GM18502 (cell line): ENCODE measurements around the gene DSG4.

Experiments used
- ATAC-seq: cut with Tn5 transposase; IDR thresholded peaks from one replicate; pipeline ENCODE4 v1.9.1; 2021; ENCODE audit warnings: mild to moderate bottlenecking; ENCODE audit not compliant: unreplicated experiment, poor library complexity

Gene DSG4

DNA sequence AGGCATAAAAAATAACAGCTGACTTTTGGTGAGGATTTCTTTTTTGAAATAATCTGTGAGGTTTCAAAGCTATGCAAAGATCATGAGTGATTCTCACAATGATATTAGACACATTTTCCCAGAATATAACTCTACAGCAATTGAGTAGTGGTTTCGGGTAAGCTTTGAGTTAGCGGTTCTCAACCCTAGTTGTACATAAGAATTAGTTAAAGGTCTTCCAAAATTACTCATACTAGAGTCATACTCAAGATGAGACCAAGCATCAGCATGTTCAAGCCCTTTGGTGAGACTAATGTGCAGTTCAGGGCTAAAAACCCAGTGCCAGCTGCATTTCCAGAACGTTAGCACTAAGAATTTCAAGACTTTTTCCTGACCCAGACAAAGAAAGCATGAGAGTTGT is 31.1 kb downstream of the DSG4 start:
- no peak for ATAC-seq

DNA sequence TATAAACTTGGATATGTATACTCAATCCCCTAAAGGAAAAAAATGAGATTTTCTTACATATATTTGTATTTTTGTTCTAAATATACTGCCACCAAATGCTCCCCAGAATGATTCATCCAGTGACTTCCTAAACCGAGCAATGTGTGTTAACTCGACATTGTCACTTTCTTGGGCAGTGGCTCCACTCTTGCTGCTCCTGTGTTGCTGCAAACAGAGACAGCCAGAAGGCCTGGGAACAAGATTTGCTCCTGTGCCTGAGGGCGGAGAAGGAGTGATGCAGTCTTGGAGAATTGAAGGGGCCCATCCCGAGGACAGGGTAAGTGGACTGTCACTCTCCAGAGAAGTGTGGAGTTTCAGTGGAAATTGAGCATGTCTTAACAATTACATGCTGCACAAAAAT is 32.7 kb downstream of the DSG4 start:
- no peak for ATAC-seq

DNA sequence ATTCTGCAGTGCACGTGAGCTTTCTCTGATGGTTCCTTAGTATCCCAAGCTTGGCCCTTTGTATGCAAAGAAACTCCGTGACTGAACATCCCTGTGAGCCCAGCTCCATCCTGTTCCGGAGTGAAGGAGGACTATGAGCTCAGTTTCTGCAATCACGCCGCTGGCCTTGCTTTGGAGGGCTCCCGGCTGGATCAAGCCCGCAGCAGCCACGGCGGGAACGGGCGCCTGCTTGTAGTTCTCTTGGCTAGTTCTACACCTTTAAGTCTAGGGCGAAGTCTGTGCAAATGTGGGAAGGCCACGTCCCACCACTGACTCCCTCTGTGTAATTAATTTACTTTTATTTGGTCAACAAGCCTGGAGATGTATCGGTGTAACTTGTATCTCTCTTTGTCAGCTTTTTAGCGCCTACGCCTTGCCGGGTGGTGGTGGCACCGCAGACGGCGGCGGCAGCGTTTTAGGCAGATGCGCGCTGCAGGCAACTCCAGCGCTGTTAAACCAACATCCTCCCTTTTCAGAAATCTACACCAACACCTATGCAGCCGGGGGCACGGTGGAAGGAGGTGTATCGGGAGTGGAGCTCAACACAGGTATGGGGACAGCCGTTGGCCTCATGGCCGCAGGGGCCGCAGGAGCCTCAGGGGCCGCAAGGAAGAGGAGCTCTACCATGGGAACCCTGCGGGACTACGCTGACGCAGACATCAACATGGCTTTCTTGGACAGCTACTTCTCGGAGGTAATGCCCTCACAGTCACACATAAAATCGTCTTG is 34.3 kb downstream of the DSG4 start:
- ATAC-seq: no peak

DNA sequence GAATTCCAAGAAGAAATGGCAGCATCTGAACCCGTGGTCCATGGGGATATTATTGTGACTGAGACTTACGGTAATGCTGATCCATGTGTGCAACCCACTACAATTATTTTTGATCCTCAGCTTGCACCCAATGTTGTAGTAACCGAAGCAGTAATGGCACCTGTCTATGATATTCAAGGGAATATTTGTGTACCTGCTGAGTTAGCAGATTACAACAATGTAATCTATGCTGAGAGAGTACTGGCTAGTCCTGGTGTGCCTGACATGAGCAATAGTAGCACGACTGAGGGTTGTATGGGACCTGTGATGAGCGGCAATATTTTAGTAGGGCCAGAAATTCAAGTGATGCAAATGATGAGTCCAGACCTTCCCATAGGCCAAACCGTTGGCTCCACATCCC is 36.6 kb downstream of the DSG4 start:
- no peak for ATAC-seq

DNA sequence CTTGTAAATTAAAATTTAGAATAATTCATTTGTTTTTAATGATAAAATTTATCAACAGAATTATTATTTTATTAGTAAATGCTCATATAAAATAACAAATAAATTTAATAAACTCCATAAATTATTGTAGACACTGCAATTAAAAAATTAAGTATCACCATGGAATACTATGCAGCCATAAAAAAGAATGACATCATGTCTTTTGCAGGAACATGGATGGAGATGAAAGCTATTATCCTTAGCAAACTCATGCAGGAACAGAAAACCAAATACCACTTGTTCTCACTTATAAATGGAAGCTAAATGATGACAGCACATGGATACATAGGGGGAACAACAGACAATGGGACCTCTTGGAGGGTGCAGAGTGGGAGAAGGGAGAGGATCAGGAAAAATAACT is 41.3 kb downstream of the DSG4 start:
- no peak for ATAC-seq

DNA sequence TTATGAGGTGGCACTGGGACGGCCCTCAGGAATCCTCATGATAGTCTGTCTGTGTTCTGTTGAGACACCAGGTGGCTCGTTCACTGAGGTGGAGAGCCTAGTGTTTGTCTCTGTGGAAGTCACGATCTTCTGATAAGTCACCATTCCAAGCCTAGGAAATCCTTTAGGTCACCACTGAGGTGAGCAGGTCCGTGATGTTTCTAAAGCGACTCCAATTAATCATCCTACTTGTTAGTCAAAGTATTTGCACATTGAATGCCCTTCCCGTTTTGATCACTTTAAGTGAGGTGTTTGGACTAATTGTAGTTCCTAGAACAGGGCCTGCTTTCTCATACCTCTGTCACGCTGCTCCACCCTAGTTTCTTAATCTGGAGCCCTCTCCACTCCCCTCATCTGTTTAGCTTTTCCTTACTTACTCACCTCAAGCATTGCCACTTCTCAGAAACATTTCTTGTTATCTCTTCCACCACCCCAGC is 42.9 kb downstream of the DSG4 start:
- ATAC-seq: no peak

DNA sequence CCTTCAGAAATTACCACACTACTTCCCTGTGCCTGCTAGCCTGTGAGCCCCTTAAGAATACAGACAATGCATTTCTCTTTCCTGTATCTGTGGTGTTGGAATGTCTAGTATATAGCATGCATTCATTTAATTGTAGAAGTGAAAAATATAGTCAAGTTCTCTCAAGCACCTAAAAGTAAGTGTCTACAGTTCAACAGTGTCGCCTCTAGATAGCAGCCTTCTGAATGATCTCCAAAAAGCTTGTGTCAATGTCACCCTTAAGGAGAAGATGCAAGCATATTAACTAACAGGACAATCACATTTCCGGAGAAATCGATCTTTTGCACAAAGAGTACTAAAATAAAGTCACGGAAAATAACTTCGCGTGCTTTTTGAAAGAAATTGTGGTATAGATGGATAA is 43.5 kb downstream of the DSG4 start:
- ATAC-seq: no peak

DNA sequence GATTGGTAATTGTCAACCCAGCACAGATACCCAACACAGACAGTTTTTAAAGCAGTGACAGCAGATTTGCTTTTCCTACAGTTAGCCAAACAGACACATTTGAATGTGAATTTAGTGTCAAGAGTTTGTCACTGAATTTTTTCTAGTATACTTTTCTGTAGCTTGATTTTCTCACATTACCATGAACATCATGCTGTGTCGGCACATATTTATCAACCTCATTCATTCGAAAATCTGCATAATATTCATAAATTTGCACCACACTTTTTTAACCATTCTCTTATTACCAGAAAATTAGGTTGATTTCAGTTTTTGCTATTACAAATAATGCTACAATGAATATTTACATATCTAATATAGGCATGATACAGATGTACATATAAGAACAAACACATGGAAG is 43.9 kb downstream of the DSG4 start:
- ATAC-seq: no peak

DNA sequence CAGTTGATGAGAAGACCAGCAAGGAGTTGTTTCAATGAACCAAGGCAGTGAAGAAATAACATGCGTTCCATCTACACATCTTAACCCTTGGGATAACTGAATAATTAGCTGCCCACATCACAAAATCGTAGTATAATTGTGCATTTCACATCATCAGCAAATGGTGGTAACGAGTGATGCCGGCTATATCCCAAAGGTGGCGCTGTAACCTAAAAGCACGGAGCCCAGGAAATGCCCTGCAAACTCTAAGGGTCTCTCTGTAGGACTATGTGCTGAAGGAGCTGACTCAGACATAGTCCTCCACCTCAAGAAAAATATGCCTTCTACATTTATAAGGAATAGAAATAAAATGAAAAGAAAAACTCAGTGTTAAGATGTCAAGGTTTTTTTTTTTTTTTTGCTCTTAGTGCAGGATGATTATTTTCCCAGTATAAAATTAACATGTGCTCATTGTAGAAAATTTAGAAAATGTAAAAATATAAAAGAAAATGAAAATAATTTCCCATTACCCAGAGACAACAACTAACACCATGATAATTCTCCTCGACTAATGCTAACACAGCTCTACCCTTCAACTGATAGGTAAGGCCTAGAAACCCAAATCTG is 47.9 kb downstream of the DSG4 start:
- ATAC-seq: peak; percentile 79

DNA sequence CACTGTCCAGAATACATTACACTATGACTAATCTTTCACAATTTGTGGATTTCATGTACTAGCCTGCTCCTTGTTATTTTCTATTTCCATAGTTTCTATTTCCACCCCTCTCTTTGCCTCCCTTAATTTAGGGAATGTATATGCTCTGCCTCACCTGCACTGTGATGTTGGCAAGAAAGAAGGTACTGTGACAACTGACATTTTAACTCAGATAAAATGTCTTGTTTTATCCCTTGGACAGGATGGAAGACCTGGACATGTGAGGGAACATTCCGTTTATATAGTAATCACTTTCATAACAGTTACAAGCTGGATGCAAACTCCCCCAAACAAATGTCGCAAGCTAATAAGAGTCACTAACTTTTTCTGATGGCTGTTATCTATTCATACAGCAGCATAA is 49.4 kb downstream of the DSG4 start:
- no peak for ATAC-seq

DNA sequence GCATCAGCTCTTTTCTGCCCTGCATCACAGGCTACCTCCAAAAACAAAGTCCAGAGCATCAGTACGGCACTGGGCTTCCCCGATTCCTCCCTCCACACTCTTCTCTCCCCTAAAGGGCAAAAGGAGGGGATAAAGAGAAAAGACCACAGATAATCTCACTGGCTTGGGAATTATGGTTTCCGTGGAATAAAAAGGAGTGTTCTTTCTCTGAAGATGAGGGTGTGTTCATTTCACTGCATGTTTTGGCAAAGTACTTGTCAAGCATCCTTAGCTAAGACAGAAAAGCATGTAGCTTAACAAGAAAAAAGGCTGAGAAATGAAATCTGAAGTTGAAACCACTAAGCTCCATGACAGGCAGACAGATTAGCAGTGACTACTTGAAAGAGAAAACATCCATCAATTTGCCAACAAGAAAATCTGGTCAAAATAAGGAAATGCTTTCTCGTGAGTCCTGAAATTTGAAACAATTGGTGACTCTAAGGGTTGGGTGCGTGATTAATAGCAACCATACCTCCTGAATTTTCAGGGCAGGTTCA is 50.4 kb downstream of the DSG4 start:
- ATAC-seq: no peak

DNA sequence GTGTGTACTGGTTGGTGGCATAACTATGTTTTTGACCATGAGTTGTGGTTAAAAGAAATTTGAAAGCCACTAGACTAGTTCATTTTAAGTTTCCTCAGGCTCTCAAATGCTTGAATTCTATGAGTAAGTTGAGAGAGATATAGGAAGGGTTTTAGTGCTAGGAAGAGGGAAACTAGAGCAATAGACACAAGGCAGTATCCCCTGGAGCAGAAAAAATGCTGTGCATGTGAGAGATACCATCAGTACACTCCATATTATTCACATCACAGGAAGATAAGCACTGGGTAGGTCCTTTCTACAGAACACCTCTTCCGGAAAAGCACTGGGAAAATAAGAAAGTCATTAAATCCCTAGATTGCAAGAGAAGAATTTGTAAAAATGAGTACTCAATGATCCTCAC is 51.6 kb downstream of the DSG4 start:
- ATAC-seq: no peak

DNA sequence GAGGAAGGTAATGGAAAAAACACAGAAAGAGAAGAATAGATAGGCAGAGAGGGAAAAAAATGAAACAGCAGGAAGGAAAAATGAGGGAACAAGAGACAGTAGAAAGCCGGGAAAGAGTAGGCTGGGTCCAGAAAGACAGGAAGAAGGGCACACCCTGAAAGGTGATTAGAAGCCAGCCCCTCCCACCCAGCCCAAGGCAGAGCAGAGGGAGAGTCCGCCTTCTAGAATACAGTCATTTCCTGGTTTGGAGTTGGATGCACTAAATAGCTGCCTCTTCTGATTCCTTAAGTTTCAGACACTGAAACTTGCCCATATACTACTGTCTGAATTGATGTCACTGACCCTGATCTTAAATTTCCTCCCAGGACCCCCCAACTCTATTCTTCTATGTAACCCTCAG is 53.0 kb downstream of the DSG4 start:
- no peak for ATAC-seq

DNA sequence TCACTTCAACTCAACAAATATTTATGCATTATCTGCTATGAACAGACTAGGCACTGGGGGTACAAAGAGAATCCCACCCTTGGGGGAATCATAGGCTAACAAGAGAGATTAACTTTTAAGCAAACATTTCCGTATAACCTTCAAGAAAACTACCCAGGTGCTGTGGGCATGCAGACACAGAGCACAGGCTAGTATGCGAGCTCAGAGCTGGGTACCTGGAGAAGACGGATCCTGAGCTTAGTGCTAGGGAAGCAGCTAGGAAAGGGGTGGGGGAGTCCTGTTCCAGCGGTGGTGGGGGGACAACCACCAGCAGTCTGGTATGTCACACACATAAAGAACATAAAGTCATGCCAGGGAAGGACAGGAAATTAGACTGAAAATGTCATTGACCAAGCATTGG is 53.5 kb downstream of the DSG4 start:
- ATAC-seq: no peak

DNA sequence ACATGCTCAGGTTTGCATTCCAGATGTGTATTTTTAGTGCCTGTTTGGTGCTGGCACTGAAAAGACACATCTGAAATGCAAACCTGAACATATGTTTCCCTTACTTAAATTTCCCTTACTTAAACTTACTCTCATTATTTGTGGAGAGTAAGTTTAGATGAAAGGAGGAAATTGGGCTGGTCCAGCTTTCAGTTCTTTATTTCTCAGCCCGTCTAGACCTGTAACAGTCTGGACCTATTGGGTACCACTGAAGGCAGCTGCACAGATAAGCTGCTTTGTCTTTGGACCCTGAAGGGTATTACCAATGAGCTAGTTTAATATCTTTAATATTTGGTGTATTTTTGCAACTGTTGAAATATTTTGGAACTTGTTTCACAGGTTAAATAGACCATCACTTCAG is 54.0 kb downstream of the DSG4 start:
- ATAC-seq: no peak

DNA sequence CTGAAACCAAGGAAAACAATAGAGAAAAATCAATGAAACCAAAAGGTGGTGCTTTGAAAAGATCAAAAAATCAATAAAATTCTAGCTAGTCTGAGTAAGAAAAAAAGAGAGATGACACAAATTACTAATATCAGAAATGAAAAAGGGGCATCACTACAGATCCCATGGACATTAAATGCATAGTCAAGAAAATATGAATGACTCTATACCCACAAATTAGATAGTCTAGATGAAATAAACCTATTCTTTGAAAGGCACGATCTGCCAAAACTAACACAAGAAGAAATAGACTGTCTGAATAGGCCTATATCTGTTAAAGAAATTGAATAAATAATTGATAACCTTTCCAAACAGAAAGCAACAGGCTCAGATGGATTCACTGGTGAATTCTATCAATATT is 55.7 kb downstream of the DSG4 start:
- ATAC-seq: no peak

DNA sequence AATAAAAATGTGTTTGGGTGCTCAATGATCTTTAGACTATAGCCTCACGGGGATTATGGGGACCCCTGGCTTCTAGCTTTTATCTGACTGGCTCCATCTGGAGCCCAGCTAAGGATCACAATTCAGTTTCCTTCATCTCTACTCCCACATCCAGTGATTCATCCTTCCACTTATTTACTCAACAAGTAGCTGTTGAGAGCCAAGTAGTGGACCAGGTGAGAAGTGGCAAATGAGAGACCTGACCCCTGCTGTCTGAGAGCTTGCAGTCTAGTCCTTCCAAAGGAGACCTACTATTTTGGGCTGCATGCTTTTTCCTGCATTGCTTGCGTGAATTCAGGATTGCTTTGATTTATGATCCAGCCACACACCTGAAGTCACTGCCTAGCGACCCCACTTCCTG is 60.2 kb downstream of the DSG4 start:
- no peak for ATAC-seq

DNA sequence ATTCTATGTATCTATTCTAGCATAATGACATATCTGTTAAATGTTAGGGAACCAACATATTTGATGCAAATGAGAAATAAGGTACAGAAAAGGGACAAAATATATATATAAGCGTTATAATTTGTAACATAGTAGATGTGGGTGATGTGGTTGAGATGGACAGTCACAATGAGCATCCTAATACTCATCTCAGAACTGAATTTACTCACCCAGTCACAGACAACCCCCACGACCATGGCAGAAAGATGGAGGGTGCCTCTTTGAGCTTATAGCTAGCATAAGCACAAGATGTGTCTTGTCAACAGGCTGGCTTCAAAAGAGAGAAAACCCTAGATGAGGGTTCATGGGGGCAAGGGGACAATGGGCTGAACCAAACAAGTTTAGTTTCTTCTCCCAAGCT is 61.8 kb downstream of the DSG4 start:
- ATAC-seq: peak; percentile 94

DNA sequence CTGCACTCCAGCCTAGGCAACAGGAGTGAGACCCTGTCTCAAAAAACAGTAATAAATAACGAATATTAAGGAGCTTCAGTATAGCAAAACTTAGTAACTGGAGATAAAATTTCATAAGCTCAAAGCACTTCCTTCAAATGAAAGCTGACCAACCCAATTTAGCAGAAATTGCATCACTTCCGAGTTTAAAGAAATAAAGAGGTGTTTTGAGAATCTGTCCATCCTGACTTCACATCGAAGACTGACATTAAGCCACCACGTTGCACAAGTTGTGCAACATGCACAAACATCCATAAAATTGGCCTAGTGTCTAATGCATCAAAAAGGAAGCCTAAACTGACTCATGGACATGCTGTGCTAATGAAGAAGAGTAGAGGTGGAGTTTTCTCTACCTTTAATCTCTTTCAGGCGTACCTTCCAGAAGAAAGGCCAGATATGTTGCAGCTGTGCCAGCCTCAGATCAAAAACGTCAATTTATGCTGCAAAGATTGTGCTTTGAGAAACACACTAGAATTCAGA is 63.3 kb downstream of the DSG4 start:
- no peak for ATAC-seq

DNA sequence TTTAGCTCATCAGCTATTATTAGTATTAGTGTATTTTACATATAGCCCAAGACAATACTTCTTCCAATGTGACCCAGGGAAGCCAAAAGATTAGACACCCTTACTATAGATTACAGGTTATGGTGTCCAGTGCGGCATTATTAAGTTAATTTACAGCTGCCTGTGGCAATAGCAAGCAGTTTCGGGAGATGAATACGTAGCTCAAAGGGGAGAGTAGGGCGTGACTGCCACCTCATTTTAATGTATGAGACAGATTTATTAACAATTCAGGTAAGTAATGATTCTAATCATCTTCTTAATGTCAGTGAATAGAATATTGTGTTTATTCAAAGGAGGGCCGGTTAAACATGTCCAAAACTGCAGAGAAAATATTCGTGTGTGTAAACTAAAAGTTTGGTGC is 64.2 kb downstream of the DSG4 start:
- ATAC-seq: no peak

DNA sequence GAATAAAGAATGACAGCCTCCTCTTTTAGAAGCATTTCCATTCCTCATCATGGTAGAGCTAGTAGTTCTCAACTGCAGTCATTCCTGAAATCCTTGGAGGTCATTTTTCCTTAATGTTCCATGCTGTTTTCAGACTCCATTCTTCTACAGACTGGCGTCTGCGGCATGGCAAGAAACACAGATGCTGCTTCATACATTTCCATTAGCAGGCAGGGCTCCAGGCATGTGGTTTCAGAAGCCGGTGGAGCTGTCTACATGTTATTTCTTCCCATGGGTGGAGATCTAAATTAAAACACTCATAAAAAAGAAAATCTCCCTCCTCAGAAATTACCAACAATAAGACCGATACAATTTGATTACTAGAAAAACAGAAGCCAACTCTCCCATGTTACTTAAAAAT is 64.9 kb downstream of the DSG4 start:
- no peak for ATAC-seq

DNA sequence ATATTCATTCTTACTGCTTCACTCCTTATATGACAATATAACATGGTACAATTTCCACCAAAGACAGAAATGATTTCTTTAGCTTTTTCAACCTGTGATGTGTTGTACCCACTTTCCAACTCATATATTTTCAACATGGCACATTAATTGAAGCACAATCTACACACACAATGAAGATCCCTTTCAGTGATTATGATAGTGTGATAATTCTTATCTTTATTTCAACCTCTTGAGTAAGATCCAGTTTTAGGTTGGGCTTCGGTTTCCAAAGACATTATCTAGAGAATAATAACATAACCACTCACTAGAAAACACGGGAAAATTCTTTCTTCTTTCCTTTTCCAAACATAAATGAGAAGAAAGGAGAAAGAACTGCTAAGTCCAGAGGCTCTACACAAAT is 67.6 kb downstream of the DSG4 start:
- ATAC-seq: no peak
